CD1c-positive myeloid dendritic cell (primary cell): Measurements from ENCODE around the gene PRDM16.

Experiments
- DNase-seq: peaks from one replicate; pipeline ENCODE4 v3.0.0-alpha.2; 2016; ENCODE audit errors: extremely low spot score

PRDM16 gene

DNA sequence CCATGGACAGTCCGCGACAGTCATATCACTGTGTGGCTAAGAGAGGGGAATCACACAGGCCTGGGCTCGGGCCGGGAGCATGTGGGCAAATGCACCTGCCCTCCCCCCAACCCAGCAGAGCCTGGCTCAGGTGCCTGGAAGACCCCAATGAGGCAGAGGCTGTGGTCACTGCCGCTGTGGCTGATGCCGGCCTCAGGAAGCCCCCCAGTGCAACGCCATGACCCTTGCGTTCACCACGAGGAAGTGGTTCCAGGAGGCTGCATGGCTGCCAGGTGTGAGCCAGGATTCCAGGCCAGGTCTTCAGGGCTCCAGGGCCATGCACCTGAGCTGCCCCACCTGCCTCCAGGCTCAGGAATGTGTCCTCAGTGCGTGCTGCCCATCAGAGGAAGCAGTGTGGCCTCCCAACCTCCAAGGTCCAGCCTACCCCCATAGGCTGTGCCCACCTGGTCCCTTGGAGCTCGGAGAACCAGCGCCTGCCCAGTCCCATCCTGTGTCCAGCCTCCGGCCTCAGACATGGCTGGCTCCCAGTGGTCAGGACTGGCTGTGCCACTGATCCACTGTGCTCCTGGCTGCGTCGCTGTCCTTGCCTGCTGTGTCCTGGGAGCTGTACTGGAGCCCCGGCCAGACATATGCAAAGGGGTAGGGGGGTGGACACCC lies 393.5 kb downstream of the PRDM16 start:
- DNase-seq, result no peak

GRCh38 chr1:3463013-3463385 lies 394.0 kb downstream of the PRDM16 start:
- DNase-seq, result no peak

DNA sequence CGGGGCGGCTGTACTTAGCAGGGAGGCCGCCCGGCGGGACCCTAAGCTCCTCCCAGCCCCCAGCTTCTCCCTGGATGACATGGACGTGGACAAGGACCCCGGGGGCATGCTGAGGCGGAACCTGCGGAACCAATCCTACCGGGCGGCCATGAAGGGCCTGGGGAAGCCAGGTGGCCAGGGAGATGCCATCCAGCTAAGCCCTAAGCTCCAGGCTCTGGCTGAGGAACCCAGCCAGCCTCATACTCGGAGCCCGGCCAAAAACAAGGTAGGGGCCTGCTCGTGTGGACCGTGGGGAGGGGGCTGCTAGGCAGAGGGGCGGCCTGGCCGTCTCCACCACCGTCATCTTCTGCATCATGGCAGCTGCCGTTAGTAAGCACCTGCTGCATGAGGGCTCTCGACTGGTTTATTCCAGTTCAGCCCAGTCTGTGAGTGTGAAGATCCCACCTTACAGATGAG lies 394.4 kb downstream of the PRDM16 start:
- DNase-seq, result no peak

DNA sequence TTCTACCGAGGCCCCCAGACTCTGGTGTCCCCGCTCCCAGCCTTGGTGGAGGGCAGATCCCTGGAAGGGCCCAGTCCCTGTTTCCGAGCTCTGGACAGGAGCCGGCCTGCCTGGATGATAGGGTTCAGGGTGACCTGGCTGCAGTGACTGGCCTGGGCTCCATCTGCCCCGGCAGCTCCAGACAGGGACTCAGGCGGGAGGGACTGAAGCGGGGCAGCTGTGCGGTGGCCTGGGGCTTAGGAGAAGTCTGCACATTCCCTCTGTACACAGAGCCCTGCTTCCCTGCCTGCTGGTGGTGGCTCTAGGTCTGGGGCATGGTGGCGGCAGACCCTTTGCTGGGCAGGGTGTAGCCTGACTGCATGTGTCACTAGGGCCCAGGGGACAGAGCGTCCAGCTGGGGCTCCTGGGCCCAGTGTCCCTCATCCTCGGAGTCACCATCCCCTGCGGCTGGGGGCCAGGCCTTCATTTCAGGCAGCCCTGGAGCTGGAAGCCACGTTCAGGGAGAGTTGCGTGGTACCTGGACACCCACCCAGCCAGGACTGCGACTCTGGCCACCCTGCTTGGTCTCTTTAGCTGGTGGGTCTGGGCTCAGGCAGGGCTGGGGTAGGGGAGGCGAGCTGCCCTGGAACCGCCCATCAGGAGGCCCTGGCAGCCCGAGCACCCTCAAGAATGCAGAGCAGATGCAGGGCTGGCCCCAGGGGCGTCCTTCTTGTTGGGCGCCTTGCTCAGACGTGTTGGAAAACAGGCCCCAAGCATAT lies 395.1 kb downstream of the PRDM16 start:
- DNase-seq, result no peak

DNA sequence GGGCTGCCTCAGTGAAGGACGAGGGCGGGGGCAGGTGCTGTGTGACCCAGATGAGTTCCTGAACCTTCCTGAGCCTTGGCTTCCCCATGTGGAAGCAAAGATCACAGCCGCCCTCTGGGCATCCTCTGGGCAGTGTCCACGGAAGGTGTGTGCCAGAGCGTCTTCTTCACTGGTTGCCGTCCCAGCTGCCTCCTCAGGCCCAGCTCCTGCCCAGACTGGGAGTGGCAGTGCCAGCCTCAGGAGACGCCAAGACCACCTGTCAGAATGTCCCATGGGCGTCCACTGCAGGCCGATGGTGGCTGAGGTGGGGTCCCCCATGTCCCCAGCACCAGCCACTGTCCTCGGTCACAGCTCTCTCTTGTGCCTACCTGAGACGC lies 395.6 kb downstream of the PRDM16 start:
- DNase-seq, result no peak

GRCh38 chr1:3465091-3465934 lies 396.3 kb downstream of the PRDM16 start:
- no peak for DNase-seq

DNA sequence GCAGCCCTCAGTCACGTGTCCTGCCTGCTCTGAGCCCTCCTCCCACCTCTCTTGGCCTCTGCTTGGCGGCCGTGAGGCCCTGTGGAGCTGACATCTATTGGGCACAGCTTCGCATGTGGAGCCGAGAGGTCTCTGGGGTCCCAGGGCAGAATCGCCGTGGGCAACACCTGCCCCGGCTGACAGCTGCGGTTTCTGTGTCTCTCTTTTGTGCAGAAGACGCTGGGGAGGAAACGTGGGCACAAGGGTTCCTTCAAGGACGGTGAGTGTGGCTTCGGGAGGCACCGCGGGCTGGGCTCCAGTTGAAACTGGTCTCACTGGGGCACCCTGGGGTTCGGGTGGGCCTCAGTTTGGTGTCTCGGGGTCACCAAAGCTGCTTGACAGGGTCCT lies 396.9 kb downstream of the PRDM16 start:
- no peak for DNase-seq

GRCh38 chr1:3466366-3467075 lies 397.5 kb downstream of the PRDM16 start:
- no peak for DNase-seq

DNA sequence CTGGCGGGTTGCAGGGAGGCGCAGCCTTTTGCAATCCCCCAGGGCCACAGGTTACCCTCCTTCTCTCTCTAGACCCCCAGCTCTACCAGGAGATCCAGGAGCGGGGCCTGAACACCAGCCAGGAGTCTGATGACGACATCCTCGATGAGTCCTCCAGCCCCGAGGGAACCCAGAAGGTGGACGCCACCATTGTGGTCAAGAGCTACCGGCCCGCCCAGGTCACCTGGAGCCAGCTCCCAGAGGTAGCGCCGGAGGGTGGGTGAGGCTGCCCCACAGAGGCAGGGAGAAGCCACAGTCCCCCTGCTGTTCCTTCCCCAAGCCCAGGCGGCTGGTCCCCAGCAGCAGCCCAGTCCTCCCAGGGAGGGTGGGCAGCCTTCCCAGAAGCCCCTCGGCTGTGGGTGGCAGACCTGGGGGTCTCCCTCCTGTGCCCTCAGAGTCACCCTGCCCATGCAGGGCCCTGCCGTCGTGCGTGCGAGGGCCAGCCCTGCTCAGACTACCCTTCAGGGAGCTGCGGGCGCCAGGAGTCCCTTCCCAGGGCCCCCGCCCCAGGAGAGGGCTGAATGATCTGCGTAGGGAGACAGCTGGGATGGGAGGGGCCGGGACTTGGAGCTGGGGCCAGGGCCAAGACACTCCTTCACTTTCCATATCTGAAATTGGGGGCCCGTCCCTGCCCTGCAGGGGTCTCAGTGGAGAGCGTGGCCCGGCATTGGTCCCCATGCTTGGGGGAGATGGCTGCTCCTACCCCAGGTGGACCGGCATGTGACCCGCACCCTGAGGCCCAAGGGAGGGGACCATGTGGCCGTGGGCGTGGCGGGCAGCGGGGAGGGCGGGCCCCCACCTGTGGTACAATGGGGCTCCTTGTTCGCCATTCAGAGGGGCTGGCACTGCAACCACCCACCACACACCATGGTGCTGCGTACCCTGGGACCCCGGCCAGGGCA lies 398.4 kb downstream of the PRDM16 start:
- DNase-seq, result no peak

DNA sequence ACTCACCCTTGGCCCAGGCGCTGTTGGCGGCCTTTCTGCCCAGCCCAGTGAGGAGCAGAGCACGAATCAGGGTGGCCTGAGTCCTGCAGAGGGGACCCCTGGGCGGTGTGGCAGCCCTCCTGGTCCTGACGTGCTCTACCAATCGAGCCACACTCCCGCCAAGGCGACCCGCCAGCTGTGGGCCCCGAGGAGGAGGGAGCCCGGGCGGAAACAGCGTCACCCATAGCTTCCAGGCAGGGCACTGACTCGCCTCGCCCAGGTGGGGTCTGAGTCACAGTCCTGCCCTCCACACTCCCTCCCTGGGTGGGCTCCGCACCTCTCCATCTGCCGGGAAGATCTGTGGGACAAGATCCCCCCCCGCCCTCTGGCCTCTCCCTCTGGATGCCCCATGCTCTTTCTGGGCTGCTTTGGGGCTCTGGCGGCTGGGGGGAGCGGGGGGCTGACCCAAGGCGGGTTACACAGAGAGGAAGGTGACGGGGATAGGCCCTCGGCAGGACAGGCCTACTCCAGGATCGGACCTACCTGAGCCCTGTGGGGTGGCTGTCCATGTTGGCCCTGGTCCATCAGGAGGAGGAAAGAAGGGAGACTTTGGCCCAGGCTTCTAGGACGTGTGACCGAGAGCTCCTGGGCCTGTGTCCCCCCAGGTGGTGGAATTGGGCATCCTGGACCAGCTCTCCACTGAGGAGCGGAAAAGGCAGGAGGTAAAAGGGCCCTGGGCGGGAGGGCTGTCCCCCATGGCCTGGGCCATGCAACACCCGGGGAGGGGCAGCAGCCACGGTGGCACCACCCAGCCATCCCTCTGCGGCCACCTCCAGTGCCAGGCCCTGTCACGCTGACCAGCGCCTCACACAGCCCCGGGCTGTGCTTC lies 399.5 kb downstream of the PRDM16 start:
- no peak for DNase-seq

- no peak for DNase-seq
Measured at GRCh38 chr1:3469104-3469848, 400.3 kb downstream of the PRDM16 start.

DNA sequence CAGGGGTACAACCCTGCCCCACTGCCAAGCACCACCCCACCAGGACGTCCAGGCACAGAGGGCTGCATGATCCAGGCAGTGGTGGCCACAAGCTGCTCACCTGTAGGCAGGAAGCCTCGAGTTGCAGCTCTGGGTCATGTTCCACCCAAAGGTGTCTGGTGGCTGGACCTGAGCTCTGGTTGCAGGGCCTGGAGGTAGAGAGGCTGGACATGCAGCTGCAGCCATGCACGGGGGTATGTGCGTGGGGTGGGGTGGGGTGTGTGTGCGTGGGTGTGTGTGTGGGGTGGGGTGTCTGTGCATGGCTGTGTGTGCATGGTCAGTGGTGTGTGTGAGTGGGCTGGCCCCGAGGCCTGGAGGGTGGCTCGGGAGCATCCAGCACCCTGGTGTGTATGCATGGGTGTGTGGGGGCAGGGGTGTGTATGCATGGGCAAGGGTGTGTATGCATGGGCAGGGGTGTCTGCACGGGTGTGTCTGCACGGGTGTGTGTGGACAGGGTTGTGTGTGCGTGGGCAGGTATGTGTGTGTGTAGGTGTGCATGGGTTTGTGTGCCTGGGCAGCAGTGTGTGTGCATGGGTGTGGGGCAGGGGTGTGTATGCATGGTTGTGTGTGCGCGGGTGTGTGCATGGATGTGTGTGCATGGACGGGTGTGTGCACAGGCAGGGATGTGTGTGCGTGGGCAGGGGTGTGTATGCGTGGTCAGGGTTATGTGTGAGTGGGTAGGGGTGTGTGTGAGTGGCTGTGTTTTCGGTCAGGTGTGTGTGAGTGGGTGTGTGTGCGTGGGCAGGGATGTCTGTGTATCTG lies 401.0 kb downstream of the PRDM16 start:
- no peak for DNase-seq

GRCh38 chr1:3470650-3471355 lies 401.8 kb downstream of the PRDM16 start:
- no peak for DNase-seq

- peak; percentile 44 for DNase-seq
Measured at GRCh38 chr1:3471356-3472087, 402.5 kb downstream of the PRDM16 start.

DNA sequence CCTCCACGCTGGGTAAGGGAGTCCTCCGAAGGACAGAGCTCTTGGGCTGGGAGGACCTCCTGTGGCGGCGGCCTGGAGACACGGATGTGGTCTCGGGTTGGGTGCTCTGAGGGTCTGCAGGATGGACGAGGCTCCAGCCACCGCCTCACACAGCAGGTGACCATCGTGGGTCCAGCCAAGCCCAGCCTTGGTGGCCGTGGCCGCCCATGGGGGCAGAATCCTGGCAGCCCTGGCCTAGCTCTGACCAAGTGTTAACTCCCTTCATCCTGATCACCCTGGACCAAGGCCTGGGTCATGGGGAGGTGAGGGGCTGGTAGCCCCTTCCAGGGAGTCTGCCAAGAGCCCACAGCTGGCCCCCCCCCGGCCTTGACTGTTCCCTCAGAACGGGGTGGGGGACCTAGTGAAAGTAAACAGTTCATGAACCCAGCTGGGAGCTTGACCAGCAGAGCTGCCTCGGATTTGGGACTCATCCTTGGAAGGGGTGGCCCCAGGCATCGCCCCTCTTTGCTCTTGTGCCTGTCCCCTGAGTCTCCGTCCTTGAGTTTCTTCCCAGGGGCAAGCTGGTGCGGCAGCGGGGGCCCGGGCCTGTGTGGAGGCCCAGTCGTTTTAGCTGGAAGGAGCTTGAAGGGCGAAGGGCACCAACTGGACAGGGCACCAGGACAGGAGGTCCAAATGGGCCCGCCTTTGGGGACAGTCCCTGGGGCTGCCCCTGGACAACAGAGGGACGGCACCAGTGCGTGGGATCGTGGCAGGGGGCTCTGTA lies 403.3 kb downstream of the PRDM16 start:
- no peak for DNase-seq

- DNase-seq, result no peak
Measured at GRCh38 chr1:3472906-3473305, 403.9 kb downstream of the PRDM16 start.
